ENCODE results near the gene PYDC2.

PYDC2 gene

DNA sequence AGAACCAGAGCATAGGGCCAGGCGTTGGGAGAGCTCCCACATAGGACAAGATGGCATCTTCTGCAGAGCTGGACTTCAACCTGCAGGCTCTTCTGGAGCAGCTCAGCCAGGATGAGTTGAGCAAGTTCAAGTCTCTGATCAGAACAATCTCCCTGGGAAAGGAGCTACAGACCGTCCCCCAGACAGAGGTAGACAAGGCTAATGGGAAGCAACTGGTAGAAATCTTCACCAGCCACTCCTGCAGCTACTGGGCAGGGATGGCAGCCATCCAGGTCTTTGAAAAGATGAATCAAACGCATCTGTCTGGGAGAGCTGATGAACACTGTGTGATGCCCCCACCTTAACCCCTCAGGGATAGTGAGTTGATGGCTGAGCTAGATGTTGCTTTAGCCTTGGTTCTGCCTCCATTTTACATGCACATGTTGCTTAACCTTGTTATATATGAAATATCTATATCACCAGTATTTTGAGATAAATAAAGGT is at the start of gene PYDC2:
Gene PYDC2, plus strand, starts transcription at position 51 of the 483 bp plus-strand sequence. Its CDS starts 0 bp downstream, at position 51.
- DNase-seq = no peak

DNA sequence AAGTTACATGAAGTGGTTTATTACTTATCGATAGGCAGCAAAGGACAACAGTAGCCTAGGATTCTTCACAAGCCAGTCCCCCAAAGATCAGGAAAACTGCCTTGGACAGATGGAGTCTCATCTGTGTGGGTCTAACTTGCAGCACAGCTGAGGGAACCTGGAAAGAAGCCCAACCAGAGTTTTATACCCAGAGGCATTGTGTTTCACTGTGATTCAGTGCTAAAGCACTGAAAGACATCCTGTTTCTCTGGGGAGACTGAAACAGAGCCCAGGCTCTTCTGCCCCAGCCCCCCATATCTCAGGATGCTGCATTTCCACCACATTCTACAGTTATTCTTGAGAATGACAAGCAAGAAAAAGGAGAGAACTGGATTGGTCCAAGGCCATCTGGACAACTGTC is 48.2 kb upstream of the PYDC2 start:
- no peak for DNase-seq

DNA sequence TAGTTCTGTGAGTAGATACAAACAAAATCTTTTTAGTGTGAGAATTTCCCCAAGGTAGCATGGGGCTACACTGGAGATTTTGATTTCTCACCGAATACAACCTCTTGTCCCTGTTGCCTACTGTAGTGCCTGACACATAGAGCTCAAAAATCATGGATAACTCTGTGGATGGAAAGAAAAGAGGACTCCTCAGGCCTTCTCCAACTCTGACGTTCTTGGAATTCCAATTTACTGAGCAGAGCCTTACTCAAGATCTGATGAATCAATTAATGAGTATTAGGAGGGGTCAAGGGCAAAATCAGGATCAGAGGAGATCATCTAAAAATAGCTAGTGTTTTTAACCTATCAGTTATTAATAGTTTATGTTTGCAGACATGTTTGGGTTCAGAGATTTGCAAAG is 46.7 kb upstream of the PYDC2 start:
- no peak for DNase-seq

- DNase-seq = no peak
Observed at GRCh38 chr3:191414732-191415131, 46.2 kb upstream of the PYDC2 start.

- DNase-seq = no peak
Observed at GRCh38 chr3:191415566-191415965, 45.4 kb upstream of the PYDC2 start.

DNA sequence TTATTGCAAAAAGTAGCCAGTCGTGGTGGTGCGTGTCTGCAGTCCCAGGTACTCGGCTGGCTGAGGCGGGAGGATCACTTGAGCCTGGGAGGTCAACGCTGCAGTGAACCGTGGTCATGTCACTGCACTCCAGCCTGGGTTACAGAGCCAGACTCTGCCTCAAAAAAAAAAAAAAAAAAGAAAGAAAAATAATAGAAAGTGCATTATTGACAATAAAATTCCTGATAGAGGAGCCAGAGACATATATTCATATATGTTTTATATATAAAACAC is 43.6 kb upstream of the PYDC2 start:
- no peak for DNase-seq

GRCh38 chr3:191420771-191421170 is 40.2 kb upstream of the PYDC2 start:
- DNase-seq = no peak

DNA sequence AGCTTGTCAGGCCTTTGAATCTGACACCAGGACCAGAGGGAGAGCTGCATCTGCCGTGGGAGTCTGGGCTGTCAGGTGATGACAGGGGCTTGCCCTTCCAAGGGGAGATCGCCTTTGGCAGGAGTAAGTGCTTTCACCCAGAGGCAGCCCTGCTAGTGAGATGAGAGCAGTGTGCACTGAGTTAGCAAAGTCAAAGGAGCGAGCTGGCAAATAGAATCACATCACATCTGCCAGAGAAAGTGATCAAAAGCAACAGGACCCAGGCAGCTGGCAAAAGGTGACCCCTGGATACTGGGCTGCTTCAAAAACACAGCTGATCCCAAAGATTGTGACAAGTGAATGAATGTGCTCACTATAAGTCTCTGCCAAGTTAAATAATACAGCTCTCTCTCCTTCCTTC is 36.1 kb upstream of the PYDC2 start:
- DNase-seq = no peak

DNA sequence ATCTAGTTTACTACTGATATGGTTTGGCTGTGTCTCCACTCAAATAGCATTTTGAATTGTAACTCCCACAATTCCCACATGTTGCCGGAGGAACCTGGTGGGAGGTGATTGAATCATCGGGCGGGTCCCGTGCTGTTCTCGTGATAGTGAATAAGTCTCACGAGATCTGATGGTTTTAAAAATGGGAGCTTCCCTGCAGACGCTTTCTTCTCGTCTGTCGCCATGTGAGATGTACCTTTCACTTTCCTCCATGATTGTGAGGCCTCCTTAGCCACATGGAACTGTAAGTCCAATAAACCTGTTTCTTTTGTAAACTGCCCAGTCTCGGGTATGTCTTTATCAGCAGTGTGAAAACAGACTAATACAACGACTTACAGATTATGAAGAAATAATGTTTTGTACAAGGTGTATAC is 35.6 kb upstream of the PYDC2 start:
- DNase-seq = no peak

DNA sequence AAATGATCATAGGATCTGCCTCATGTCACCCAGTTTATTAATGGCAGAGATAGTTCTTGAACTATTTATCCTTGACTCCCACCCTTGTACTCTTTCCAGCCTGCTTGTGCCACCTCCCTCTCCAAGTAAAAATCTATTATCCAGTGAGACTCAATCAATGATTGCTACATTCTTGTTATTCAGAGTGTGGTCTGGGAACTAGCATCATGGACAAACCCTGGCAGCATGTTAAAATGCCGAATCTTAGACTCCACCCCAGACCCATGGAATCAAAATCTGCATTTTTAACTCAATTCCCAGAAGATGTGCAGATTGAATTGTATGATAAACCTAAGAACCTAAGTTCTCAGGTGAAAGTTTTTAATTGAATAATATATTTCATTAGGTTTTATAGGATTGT is 34.7 kb upstream of the PYDC2 start:
- DNase-seq = no peak

DNA sequence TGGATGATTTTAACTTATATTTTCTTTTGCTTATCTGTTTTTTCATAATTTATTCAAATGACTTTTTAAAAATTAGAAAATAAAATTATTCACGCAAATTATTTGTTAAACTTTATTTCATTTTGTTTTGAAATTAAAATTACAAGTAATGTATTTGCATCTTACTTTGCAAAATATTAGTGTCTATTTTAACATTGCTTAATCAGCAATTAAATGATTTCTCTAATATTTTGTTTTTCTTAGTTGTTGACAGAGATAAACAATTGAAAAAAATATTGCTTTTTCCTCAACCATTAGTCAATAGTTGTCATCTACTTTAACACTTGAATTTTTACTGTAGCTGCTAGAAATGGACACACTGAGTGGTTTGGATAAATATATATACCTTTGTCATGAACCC is 32.8 kb upstream of the PYDC2 start:
- DNase-seq = no peak

DNA sequence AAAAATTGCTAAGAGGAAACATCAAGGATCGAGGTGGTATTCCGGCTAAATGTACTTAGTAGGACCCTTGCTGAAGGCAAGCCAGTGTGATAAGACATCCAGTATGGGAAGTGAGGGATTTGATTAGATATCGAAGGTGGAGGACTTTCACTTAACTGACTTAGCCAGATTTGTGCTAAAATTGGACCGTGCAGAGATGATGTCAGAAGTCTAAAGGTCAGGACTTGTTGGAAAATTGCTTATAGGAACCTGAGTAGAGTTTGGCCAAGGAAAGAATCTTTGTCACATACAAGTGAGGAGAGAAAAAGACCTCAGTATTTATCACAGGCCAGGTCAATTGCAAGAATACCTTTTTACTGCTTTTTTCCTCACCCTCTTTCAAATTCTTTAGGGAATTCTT is 30.9 kb upstream of the PYDC2 start:
- no peak for DNase-seq

GRCh38 chr3:191431160-191431822 is 29.7 kb upstream of the PYDC2 start:
- DNase-seq = no peak

DNA sequence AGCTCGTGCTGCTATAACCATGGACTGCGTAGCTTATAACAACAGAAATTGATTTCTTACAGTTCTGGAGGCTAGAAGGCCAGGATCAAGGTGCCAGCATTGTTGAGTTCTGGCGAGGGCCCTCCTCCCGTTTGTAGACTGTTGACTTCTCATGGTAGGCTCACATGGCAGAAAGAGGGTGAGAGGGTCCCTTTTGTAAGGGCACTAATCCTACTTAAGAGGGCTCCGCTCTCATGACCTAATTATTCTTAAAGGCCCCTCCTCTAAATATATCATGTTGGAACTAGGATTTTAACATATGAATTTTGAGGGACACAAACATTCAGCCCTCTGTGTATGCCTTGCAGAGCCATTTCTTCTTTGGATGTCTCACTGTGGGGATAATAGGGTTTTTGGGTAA is 28.8 kb upstream of the PYDC2 start:
- DNase-seq = no peak

GRCh38 chr3:191434024-191434423 is 26.9 kb upstream of the PYDC2 start:
- DNase-seq = no peak

GRCh38 chr3:191435981-191436380 is 25.0 kb upstream of the PYDC2 start:
- no peak for DNase-seq

DNA sequence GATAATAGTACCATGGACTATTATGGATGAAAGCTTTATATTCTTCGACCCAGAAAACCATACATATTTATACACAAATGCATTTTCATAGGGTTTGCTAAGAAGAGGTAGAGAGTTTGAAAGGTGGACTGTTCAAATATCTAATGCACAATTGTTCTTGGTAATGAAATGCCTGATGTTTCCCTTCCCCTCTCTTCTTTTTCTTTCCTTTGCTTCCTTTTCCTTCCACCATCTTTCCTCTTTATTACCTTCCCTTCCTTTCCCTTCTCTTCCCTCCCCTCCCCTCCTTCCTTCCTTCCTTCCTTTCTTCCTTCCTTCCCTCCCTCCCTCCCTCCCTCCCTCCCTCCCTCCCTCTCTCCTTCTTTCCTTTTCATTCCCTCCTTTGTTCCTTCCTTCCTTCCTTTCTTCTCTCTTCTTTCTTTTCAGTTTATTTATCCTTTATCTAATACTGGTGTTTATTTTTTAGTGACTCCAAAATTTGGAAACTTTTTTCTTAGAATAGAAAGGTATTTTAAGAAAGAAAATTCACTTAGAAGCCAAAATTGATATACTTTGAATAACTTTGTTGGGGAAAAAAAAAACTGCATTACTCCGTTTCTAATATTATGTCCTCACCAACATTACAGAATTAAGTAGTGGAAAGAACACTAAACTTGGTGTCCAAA is 22.7 kb upstream of the PYDC2 start:
- DNase-seq = no peak

- no peak for DNase-seq
Observed at GRCh38 chr3:191440532-191440931, 20.4 kb upstream of the PYDC2 start.

GRCh38 chr3:191441687-191442086 is 19.3 kb upstream of the PYDC2 start:
- no peak for DNase-seq

DNA sequence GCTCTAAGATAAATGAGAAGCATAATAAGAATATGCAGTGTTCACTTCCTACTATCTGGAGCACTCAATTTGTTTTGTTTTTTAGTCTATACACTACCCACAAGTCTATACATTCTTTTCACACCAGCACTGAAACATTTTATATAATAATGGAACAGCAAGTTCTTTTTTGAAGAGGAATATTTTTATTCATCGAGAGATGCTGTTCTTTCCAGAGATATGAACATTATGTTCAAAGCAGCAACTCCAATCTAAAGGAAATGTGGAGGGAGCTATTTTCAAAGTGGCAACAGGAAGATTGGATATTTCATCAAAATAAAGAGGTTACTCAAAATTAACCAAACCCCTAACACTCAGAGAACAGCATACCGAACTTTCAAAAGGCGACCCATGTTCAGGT is 16.4 kb upstream of the PYDC2 start:
- no peak for DNase-seq

- DNase-seq = no peak
Observed at GRCh38 chr3:191449256-191449655, 11.7 kb upstream of the PYDC2 start.

GRCh38 chr3:191455257-191455952 is 5.6 kb upstream of the PYDC2 start:
- DNase-seq = no peak

DNA sequence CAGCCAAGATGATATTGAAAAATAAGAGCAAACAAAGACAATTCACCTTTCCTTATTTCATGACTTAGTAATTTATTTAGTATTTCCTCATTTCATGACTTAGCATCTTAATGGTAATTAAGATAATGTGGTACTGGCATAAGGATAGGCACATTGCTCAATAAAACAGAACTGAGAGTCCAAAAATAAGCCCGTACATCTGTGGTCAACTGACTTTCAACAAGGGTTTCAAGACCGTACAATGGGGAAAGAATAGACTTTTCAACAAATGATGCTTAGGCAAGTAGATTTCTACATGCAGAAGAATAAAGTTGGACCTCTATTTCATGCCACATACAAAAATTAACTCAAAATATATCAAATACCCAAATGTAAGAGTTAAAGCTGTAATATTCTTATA is 603 bp upstream of the PYDC2 start:
- DNase-seq = no peak

- no peak for DNase-seq
Observed at GRCh38 chr3:191470080-191470479, 9.1 kb downstream of the PYDC2 start.

GRCh38 chr3:191470545-191470944 is 9.6 kb downstream of the PYDC2 start:
- no peak for DNase-seq
